ENCODE measurements around the gene LTA.

Gene LTA

DNA sequence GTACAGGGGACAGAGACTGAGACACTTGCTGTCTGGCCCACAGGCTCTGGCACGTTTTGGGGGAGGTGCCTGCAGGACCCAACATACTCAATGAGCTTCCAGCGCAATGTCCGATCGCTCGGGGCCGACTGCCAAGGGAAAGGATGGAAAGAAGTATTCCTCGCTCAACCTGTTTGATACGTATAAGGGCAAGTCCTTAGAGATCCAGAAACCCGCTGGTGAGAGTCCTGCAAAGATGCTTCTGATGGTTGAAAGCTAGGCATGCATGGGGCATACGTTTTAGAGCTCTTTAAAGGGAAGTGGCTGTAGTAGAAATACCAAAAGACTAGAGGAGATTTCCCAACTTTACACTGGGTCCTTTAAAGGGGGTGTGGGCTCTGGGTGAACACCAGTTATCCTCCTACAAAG, 50.6 kb downstream of the LTA start:
- DNase-seq (ENCODE audit: low read depth in 2 of 2, low spot score in 1 of 2): no peak

All from stimulated activated CD8-positive, alpha-beta memory T cell treated with anti-CD3 and anti-CD28 coated beads, Interleukin-4, amount 100 ng/mL, for 4 hours (primary cell).